ENCODE results near the gene HPS1. TPM values are rescaled to one million over a fixed set of nuclear protein-coding genes. Genes with fewer than 3 reads are reported as not detected.

HPS1 gene
- total and polyA plus RNA-seq, 10 of the 15 experiments (the other 5 are each of a cell fraction or from before 2014, with no cell fraction given) = 27.1 to 138 (median 54.8) TPM

GRCh38 chr10:98389398-98389797 lies 57.3 kb downstream of the HPS1 start:
- CTCF ChIA-PET = interaction anchor here (1.6 kb wide), 1 partner anchor 49 kb away, joined by 4 read pairs; no protein-coding TSS in a partner anchor
- Histone ChIP-seq H3K36me3 (ENCODE audit: control insufficient read depth in 2 of 2, insufficient read depth in 2 of 2, low read length in 1 of 2) (peaks cover 0 to 1% of the 10 kb centered on the region in 2 experiments; a peak in 1 of 4 replicates), H3K9me3 (replicated peaks; ENCODE audit: control insufficient read depth, insufficient read depth, low read length) (no peaks in the 10 kb centered on the region; the same call in 2 of the 3 replicates), H3K4me1 (ENCODE audit: control insufficient read depth, insufficient read depth, low read length) (peaks cover 16% of the 10 kb centered on the region), H3K4me3 (no peak overlapping the region), H3K9ac (ENCODE audit: control insufficient read depth, insufficient read depth, low read length) (no peak overlapping the region), H3K79me2 (ENCODE audit: control insufficient read depth, insufficient read depth, low read length) (no peaks in the 10 kb centered on the region), H2AFZ (ENCODE audit: control insufficient read depth, low read depth, low read length) (no peak overlapping the region), H3K27me3 (replicated peaks in 1 of 2; ENCODE audit: control insufficient read depth in 2 of 2, insufficient read depth in 2 of 2, low read length in 1 of 2) (no peaks in the 10 kb centered on the region), H4K20me1 (ENCODE audit: control insufficient read depth, insufficient read depth) (no peaks in the 10 kb centered on the region), H3K4me2 (ENCODE audit: control insufficient read depth, insufficient read depth) (no peak overlapping the region), H3K27ac (ENCODE audit: control insufficient read depth, insufficient read depth) (no peak overlapping the region)
- TF ChIP-seq BMI1 (IDR thresholded peaks at IDR 0.05; ENCODE audit: borderline replicate concordance) = no peak
- no peak for TF ChIP-seq IRF5 (IDR thresholded peaks at IDR 0.05; ENCODE audit: borderline replicate concordance)
- no peak for TF ChIP-seq CREB1 (IDR thresholded peaks at IDR 0.05; ENCODE audit: low read depth)
- TF ChIP-seq POLR2AphosphoS5 (IDR thresholded peaks at IDR 0.05; ENCODE audit: low read length) = no peak
- TF ChIP-seq ETV6 (conservative IDR thresholded peaks at IDR 0.05 in 1 of 2, IDR thresholded peaks at IDR 0.05 in 1 of 2; ENCODE audit: borderline replicate concordance in 1 of 2, low read depth in 1 of 2) = no peak
- TF ChIP-seq MEF2B (IDR thresholded peaks at IDR 0.05; ENCODE audit: partially characterized antibody, poor library complexity, severe bottlenecking) = no peak
- TF ChIP-seq RAD51 (IDR thresholded peaks at IDR 0.05) = no peak
- no peak for TF ChIP-seq POLR2A (IDR thresholded peaks at IDR 0.05; ENCODE audit: low read depth, low read length)
- TF ChIP-seq DPF2 (IDR thresholded peaks at IDR 0.05) = no peak
- TF ChIP-seq CUX1 (IDR thresholded peaks at IDR 0.05; ENCODE audit: insufficient replicate concordance, low read depth, low read length) = no peak
- TF ChIP-seq SUZ12 (IDR thresholded peaks at IDR 0.05; ENCODE audit: unreplicated experiment) = no peak
- no peak for TF ChIP-seq USF1 (IDR thresholded peaks at IDR 0.05; ENCODE audit: borderline replicate concordance, extremely low read length, insufficient read depth, low read depth, low read length)
- no peak for TF ChIP-seq IKZF1 (conservative IDR thresholded peaks at IDR 0.05)
- TF ChIP-seq BCL11A (IDR thresholded peaks at IDR 0.05; ENCODE audit: low read depth, low read length) = no peak
- TF ChIP-seq NR2C1 (IDR thresholded peaks at IDR 0.05) = no peak
- no peak for TF ChIP-seq CREM (IDR thresholded peaks at IDR 0.05; ENCODE audit: low read depth)
- 61% methylated on average over 6 of the region's 6 CpGs for WGBS (ENCODE audit: insufficient coverage, insufficient replicate concordance, low lambda C conversion rate, missing lambda C conversion rate)
- POLR2A ChIA-PET = no interaction called here
- in situ Hi-C loops (cut with MboI) (no loop called here), intact Hi-C loops (cut with micrococcal nuclease; ENCODE audit: unreplicated experiment) (no loop called here)
- FAIRE-seq = no peak
- no peak for DNase-seq (ENCODE audit: low read depth, low spot score)
- BruUV-seq (replicated peaks) = no TSS peak
- ATAC-seq = no peak
- RAD21 ChIA-PET (ENCODE audit: unreplicated experiment) = no interaction called here
- SMC1A ChIA-PET (ENCODE audit: uncharacterized antibody, unreplicated experiment) = no interaction called here
